Body of pancreas (tissue), 4 donors: Measurements from ENCODE around the gene UBQLN2. TPM values are rescaled to one million over a fixed set of nuclear protein-coding genes. Genes with fewer than 3 reads are reported as not detected.
"Not testable (repeated sequence)": the region's sequence is repeated elsewhere in the genome, so short reads cannot be mapped to it uniquely, and the experiment has no call there.

Experiments used
- ATAC-seq: fragments of 150-250 bp; one replicate; pipeline ENCODE4 v1.9.1; 2016
- DNase-seq, 4 donors: peaks; one replicate each; pipeline ENCODE4 v3.0.0-alpha.2; 2019
- H3K27ac ChIP-seq, 4 donors: fragments of 200-600 bp; sonication (generic); 1 replicate in 3 of 4; 2 replicates in 1 of 4; pipeline versions ENCODE4 v1.5.1 to v1.6.1; 2016 to 2019; ENCODE audit warnings: mild to moderate bottlenecking in 1 of 4, mixed read lengths in 1 of 4, moderate library complexity in 1 of 4
- H3K27me3 ChIP-seq, 2 donors: fragments of 200-600 bp; sonication (generic); one replicate each; pipeline ENCODE4 v1.6.0; 2016; ENCODE audit warnings: mild to moderate bottlenecking in 1 of 2
- H3K36me3 ChIP-seq, 2 donors: fragments of 200-600 bp; sonication (generic); replicated peaks in 1 of 2; 2 replicates each; pipeline ENCODE4 v1.5.1; 2016; ENCODE audit warnings: low read depth in 2 of 2; ENCODE audit not compliant: insufficient read depth in 1 of 2
- H3K4me1 ChIP-seq: fragments of 200-600 bp; sonication (generic); one replicate; pipeline ENCODE4 v1.6.0; 2016
- H3K4me3 ChIP-seq, 2 donors: fragments of 200-600 bp; sonication (generic); 1 replicate in 1 of 2; 2 replicates in 1 of 2; pipeline ENCODE4 v1.5.1; 2016 to 2019
- H3K9me3 ChIP-seq, 3 donors: fragments of 200-600 bp; sonication (generic); 1 replicate in 2 of 3; 2 replicates in 1 of 3; pipeline ENCODE4 v1.5.1; 2016
- CTCF ChIP-seq, 7 experiments: fragments of 450-650 bp in 4 of 7; fragments of 200-600 bp in 3 of 7; sonication (generic) in 3 of 7; IDR thresholded peaks; one replicate each; pipeline ENCODE4 v1.5.1; 2016 to 2019; ENCODE audit warnings: antibody characterized with exemption in 7 of 7
- POLR2A ChIP-seq, 3 donors: fragments of 450-650 bp; IDR thresholded peaks; one replicate each; pipeline ENCODE4 v1.6.1; 2016; ENCODE audit warnings: antibody characterized with exemption in 3 of 3, mild to moderate bottlenecking in 2 of 3
- WGBS, 2 donors: methylation state at CpG; one replicate each; pipeline ENCODE4 v1.1.5; 2017; 5-methylcytosine and 5-hydroxymethylcytosine counted together
- intact Hi-C: fragments of 100-400 bp; cut with DNase I; formaldehyde crosslinking; loops from one replicate; pipeline ENCODE4 v1.15.1; 2023
- total RNA-seq, 2 donors: library from RNA; depleted of rRNA; stranded (reverse); fragments of >200 nt; gene quantifications; one replicate each; pipeline ENCODE4 v1.1.0, GENCODE V29; 2016

The UBQLN2 gene
- total RNA-seq, 2 donors from 2014 or later: 7.9 to 8.6 TPM

DNA sequence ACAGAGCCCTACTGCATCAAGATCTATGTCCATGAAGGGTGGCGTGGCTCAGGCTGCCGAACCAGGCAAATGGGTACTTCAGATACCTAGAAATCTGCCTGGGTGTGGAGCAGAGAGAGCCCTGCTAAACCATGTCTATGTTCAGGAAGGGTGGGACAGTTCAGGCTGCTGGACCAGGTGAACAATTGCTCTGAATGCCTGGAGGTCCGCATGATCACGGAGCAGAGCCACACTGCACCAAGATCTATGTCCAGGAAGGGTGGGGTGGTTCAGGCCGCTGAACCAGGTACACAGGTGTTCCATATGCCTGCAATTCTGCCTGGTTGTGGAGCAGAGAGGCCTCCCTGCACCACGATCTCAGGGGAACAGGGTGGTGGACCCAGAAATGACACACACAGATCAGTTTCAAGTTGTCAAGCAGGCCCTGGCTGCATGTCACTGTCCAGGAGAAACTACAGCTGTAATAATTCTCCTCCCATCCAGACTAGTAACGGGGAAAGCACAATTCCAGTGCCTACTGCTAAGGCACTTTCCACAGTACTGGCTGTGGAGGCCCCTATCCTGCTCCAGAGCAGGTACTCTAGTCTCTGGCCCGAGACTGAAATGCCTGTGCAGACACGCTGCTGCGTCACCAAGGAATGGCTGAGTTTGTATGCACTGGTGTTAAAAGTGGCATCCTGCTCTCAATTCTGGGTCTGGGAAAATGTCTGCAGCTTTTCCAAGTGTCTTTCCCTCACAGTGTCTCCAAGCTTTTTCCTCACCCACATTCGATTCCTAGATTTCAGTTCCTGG, 25.2 kb downstream of the UBQLN2 start:
- no peaks in the 10 kb centered on the region for H3K27me3 ChIP-seq
- no peak for ATAC-seq
- H3K4me3 ChIP-seq: no peak overlapping the region
- H3K4me1 ChIP-seq: no peaks in the 10 kb centered on the region
- no peak for DNase-seq
- whole genome bisulfite sequencing, 2 donors: 97 to 100% methylated on average over 1 to 6 of the region's 11 CpGs
- no peaks in the 10 kb centered on the region for H3K9me3 ChIP-seq
- no peaks in the 10 kb centered on the region for H3K36me3 ChIP-seq
- H3K27ac ChIP-seq: no peak overlapping the region
- no peak for TF ChIP-seq POLR2A (IDR thresholded peaks at IDR 0.05)
- no peak for TF ChIP-seq CTCF (IDR thresholded peaks at IDR 0.05)
- intact Hi-C loops: no loop called here

DNA sequence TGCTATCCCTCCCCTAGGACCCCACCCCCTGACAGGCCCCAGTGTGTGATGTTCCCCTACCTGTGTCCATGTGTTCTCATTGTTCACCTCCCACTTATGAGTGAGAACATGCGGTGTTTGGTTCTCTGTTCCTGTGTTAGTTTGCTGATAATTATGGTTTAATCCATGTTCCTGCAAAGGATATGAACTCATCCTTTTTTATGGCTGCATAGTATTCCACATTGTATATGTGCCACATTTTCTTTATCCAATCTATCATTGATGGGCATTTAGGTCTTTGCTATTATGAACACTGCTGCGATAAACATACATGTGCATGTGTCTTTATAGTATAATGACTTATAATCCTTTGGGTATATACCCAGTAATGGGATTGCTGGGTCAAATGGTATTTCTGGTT, 28.4 kb downstream of the UBQLN2 start:
- H3K27me3 ChIP-seq, H3K9me3 ChIP-seq, DNase-seq, H3K27ac ChIP-seq, H3K36me3 ChIP-seq, ATAC-seq, H3K4me1 ChIP-seq, H3K4me3 ChIP-seq, intact Hi-C loops: not testable (repeated sequence)
- 97 to 100% methylated on average over 2 of the region's 2 CpGs for WGBS, 2 donors

DNA sequence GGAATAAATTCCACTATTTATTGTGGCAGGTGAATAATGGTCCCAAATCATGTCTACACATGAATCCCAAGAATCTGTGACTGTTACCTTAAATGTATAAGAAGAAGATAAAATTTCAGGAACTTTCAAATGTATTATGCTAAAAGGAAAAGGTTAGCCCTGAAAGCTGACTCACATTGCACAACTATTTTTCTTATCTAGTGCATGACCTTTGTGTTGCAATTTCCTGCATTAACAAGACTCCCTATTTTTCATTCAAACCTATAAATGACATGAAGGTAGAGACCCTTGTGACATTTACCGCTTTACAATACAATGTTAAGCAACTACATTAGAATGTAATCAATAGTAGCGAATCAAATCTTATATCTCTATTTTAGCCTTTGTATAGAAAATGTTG, 36.7 kb downstream of the UBQLN2 start:
- Histone ChIP-seq H3K27ac (no peak overlapping the region), H3K27me3 (no peaks in the 10 kb centered on the region), H3K9me3 (no peaks in the 10 kb centered on the region), H3K36me3 (no peaks in the 10 kb centered on the region), H3K4me3 (no peak overlapping the region), H3K4me1 (no peaks in the 10 kb centered on the region)
- TF ChIP-seq CTCF (IDR thresholded peaks at IDR 0.05) (no peak), POLR2A (IDR thresholded peaks at IDR 0.05) (no peak)
- intact Hi-C loops: no loop called here
- DNase-seq (no peak), ATAC-seq (no peak)
- WGBS, 2 donors: 80 to 100% methylated on average over 2 of the region's 2 CpGs

- DNase-seq (no peak), ATAC-seq (no peak)
- H3K9me3 ChIP-seq: peaks cover 0 to 3% (median 0%) of the 10 kb centered on the region in 3 donors
- H3K4me1 ChIP-seq: no peaks in the 10 kb centered on the region
- no peak overlapping the region for H3K27ac ChIP-seq
- H3K27me3 ChIP-seq: no peaks in the 10 kb centered on the region
- intact Hi-C loops: no loop called here
- no peak for TF ChIP-seq POLR2A (IDR thresholded peaks at IDR 0.05)
- no peak for TF ChIP-seq CTCF (IDR thresholded peaks at IDR 0.05)
- no peaks in the 10 kb centered on the region for H3K36me3 ChIP-seq
- H3K4me3 ChIP-seq: no peak overlapping the region
- WGBS, 2 donors: 76 to 84% methylated on average over 3 of the region's 3 CpGs
Observed at GRCh38 chrX:56600987-56601386, 37.6 kb downstream of the UBQLN2 start.

GRCh38 chrX:56615282-56615681, 51.9 kb downstream of the UBQLN2 start:
- H3K36me3 ChIP-seq: no peaks in the 10 kb centered on the region
- no peaks in the 10 kb centered on the region for H3K4me1 ChIP-seq
- H3K27me3 ChIP-seq: no peaks in the 10 kb centered on the region
- DNase-seq (no peak), ATAC-seq (no peak)
- 100% methylated on average over 1 of the region's 2 CpGs; no CpG with 5 or more reads in 1 of the 2 donors for WGBS, 2 donors
- no peak overlapping the region for H3K27ac ChIP-seq
- no peak overlapping the region for H3K4me3 ChIP-seq
- intact Hi-C loops: no loop called here
- H3K9me3 ChIP-seq: no peaks in the 10 kb centered on the region
- TF ChIP-seq POLR2A (IDR thresholded peaks at IDR 0.05): no peak
- no peak for TF ChIP-seq CTCF (IDR thresholded peaks at IDR 0.05)

Other genes with a start within 250 kb of the UBQLN2 start
- gene NBDY, start 165.6 kb downstream of the UBQLN2 start, total RNA-seq: 10 to 100 TPM in 1 of 2 donors, 1 to 10 TPM in 1; 3.6 to 12.2 TPM